HG03457 (cell line): ENCODE results near the gene MSMO1.
"Not testable (repeated sequence)": the region's sequence is repeated elsewhere in the genome, so short reads cannot be mapped to it uniquely, and the experiment has no call there.

Source experiments
- ATAC-seq: cut with Tn5 transposase; IDR thresholded peaks from one replicate; pipeline ENCODE4 v1.9.1; 2021; ENCODE audit warnings: moderate number of reproducible peaks; ENCODE audit not compliant: unreplicated experiment

The MSMO1 gene

DNA sequence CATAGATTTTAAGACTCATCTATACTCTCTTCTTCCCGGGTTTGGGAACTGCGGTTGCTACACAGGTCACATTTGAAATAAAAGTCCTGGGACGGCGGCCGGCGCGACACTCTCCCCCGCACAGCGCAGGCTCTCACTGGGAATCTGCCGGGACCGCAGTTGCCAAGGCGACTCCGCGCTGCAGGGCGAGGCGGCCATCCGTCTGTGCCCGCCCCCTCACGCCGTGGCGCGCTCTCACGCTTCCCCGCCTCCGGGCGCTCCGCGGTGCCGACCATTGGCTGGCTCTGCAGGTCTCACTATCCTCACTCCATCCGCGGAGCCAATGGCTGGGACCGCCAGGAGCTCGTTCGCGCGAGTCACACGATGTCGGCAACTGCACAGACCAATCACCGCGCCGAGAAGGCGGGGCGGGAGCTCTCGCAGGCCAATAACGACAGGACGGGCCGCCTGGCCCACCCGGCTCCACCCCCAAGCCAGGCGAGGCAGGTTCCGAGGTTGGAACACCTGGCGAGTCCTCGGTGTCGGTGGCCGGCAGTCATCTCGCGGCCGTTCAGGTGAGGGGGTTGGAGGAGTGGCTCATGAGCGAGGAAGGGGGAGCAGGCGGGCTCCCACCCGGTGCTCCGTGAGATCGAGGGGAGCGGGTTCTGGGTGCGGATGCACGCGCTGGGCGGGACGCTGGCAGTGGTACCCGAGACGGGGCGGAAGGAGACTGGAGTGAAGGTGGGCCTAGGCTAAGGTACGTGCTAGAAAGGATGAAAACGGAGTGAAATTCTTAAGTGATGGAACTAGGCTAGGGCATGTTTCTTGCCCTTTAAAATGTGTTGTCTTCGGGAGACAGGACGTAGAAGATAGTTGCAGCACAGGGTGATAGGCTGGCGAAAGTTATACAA, at the start of gene MSMO1:
Gene MSMO1 (plus strand): TSS at position 459 of the 890 bp plus-strand sequence. CDS start 5,702 bp downstream, outside the sequence.
- ATAC-seq: peak; percentile 99

- not testable (repeated sequence) for ATAC-seq
These were observed 47.9 kb upstream of the MSMO1 start for GRCh38 chr4:165279531-165279930.

DNA sequence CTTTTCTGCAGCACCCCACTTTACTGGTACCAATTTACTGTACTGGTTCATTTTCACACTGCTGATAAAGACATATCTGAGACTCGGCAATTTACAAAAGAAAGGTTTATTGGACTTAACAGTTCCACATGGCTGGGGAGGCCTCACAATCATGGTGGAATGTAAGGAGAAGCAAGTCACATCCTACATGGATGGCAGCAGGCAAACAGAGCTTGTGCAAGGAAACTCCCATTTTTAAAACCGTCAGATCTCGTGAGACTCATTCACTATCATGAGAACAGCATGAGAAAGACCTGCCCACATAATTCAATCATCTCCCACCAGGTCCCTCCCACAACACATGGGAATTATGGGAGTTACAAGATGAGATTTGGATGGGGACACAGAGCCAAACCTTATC, 42.8 kb upstream of the MSMO1 start:
- not testable (repeated sequence) for ATAC-seq

DNA sequence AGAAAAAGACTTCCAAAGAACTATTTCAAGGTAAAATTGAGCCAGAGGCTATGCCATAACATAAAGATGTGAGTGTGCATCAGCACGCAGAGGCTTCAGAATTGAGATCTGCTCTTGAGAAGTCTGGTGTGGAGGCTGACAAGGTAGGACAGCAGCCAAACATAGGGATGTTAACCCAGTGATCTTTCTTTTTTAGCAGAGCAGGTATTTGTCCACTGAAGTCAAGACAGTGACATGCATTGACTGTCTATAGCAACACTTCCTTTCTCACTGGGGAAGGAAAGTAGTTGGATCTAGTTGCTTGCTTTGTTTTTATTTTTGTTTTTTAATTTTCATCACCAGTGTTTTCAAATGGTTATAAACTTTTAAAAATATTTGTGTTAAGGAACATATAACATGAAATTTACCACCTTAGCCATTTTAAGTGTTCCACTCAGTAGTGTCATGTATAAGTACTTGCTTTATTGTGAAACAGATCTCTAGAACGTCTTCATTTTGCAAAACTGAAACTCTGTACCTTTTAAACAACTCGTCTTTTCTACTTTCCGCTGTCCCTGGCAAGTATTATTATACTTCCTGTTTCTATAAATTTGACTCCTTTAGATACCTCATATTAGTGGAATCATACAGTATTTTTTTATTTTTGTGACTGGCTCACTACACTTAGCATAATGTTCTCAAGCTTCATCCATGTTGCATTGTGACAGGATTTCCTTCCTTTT, 40.7 kb upstream of the MSMO1 start:
- ATAC-seq: peak; percentile 41

DNA sequence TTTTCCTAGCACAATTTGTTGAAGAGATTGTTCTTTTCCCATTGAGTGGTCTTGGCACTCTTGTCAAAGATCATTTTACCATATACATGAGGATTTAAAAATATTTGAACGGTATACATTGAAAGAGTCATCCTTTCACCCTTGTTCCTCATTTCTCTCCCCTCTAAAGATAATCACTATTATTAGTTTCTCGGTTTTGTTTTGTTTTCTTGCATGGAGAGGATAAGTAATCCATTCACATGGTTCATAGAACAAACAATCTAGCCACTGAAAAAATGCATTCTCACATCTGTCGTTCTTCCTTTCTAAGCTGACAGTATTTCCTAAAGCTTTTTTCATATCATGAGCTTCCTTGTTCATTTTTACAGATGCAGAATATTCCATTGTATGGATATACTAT, 39.2 kb upstream of the MSMO1 start:
- peak; percentile 49 for ATAC-seq

DNA sequence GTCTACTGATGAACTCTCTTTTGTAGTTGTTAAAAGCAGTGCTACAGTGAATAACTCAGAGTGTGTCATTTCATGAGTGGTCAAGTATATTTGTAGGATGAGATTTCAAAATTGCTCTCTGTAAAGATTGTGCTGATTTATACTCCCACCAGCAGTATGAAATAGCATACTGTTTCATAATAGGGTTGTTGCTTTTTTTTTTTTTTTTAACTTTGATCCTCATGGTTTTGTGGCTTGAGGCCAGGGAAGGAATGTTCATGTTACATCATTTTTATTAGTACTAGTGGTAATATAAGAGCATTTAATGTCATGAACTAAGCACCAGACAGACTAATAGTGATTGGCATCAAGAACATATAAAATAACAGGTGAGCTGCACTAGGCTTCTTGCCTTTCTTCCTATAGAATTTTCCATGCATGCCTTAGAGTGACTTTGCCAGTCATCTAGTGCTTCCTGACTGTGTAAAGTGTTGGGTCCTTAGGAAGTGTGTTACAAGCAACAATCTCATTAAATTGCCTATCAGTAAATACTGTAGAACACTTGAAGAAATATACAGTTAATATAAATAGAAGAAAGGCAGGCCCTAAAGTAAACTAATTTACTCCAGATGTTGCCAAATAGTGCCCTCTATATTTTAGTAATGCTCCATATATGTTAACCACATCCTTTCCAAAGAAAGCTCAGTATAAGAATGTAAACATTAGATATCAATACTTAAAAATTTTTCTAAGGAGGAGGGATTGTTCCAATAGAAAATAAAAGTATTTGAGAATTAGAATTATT, 38.6 kb upstream of the MSMO1 start:
- ATAC-seq: no peak

- ATAC-seq: no peak
These were observed 38.1 kb upstream of the MSMO1 start for GRCh38 chr4:165289423-165289785.

GRCh38 chr4:165293061-165293460, 34.4 kb upstream of the MSMO1 start:
- ATAC-seq: no peak

GRCh38 chr4:165293927-165294649, 33.4 kb upstream of the MSMO1 start:
- ATAC-seq: no peak

DNA sequence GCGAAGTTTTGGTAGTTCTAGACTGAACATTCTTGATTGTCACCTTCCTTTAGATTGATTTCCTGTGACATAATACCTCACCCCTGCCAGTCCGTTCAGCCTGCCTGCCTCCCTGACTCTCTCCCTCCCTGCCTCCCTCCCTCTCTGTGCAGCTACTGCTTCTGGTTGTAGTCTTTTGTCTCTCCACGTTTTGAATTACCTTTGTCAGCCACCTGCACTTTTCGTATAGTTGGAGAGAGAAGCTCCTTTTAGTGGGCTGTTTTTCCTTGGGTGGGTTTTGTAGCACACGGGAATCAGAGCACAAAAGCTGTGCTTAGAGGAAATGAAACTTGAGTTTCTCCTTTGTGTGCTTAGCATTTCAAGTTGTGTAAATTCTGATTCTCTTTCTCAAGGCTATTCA, 32.6 kb upstream of the MSMO1 start:
- ATAC-seq: peak; percentile 90

GRCh38 chr4:165297626-165298025, 29.8 kb upstream of the MSMO1 start:
- ATAC-seq: no peak

GRCh38 chr4:165299399-165300060, 27.9 kb upstream of the MSMO1 start:
- no peak for ATAC-seq

DNA sequence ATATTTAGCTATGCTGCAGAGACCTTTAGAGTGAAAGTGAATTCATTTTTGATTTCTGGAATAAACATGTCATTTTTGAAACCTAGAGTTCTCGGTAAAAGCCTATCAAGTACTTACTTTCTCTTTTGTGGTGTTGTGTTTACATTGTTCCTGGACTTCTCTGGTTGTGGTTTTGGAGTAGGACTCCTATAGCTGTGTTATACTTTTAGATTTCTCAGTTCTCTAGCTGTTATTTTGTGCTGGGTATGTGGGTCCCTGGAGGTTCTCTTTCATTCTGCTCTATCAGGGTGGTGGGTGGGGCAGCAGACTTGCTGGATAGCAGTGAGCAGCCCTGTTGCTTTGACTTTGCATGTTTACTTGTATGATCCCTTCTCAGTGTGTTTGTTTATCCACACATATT, 25.6 kb upstream of the MSMO1 start:
- peak; percentile 92 for ATAC-seq

- ATAC-seq: no peak
These were observed 24.8 kb upstream of the MSMO1 start for GRCh38 chr4:165302658-165303057.

DNA sequence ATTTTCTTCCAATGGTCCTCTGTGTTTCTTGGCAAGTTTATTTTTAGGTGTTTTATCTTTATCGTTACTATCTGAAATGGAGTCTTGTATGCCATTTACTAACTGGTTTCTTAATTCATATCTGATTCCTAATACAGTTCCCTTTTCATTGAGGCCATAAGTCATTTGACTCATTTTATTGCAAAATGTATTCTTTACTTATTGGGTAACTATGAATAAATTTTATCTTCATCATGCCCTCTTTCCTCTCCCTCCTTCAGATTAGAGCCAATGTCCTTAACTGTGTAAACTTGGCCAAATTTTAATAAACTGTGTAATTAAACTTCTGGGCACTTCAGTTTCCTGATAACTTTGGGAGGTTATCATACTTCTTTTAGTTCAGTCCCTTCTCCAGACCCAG, 19.3 kb upstream of the MSMO1 start:
- no peak for ATAC-seq

- no peak for ATAC-seq
These were observed 18.9 kb upstream of the MSMO1 start for GRCh38 chr4:165308606-165309005.

- no peak for ATAC-seq
These were observed 18.0 kb upstream of the MSMO1 start for GRCh38 chr4:165309456-165309855.

DNA sequence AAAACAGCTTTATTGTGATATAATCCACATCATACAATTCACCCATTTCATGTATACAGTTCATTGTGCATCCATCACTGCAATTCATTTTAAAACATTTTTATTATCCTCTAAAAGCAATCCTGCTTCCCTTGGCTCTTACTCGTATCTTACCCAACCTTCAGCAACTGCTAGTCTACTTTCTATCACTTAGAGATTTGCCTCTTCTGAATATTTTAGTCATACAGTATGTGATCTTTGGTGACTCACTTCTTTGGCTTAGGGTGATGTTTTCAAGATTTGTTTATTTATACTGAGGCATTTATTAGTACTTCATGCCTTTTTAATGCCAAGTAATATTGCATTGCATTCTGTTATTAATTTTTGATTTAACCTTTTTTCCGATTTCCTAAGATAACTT, 15.0 kb upstream of the MSMO1 start:
- no peak for ATAC-seq

DNA sequence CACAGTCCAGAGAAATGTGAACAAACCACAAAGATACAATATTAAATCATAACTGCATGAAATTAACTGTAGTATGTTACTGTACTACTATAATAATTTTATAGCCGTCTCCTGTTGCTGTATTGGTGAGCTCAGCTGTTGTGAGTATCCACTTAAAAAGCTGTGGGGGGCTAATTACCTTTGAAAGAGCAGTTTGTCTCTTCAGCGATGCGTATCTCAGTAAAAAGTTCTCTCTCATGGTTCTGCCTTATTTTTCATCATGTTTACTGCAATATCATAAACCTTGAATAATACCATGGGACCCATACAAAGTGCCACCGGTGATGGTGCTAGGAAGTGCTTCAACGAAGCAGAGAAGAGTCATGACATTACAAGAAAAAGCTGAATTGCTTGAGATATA, 8.4 kb upstream of the MSMO1 start:
- ATAC-seq: no peak

- ATAC-seq: no peak
These were observed 8.0 kb upstream of the MSMO1 start for GRCh38 chr4:165319509-165319908.
